ENCODE results near the gene GRIPAP1. TPM values are rescaled to one million over a fixed set of nuclear protein-coding genes. Genes with fewer than 3 reads are reported as not detected.

The GRIPAP1 gene
- total and polyA plus RNA-seq, 2 of the 13 experiments (the other 11 are each of a cell fraction or from before 2014, with no cell fraction given), result 16.1 to 22.6 TPM

- TF ChIP-seq ZBTB7B (CRISPR knock-in tag; IDR thresholded peaks at IDR 0.05) (no peak), ZNF530 (CRISPR knock-in tag; IDR thresholded peaks at IDR 0.05; ENCODE audit: low read depth) (no peak), ZNF878 (CRISPR knock-in tag; IDR thresholded peaks at IDR 0.05) (no peak), BRD4 (CRISPR knock-in tag; IDR thresholded peaks at IDR 0.05) (no peak), KLF9 (CRISPR knock-in tag; IDR thresholded peaks at IDR 0.05; ENCODE audit: low read depth) (no peak), ZNF446 (CRISPR knock-in tag; IDR thresholded peaks at IDR 0.05) (no peak), SSRP1 (CRISPR knock-in tag; IDR thresholded peaks at IDR 0.05) (no peak), ZNF558 (CRISPR knock-in tag; IDR thresholded peaks at IDR 0.05; ENCODE audit: borderline replicate concordance) (no peak), THAP7 (CRISPR knock-in tag; IDR thresholded peaks at IDR 0.05) (no peak), ZSCAN21 (CRISPR knock-in tag; IDR thresholded peaks at IDR 0.05; ENCODE audit: borderline replicate concordance) (no peak), ZNF713 (CRISPR knock-in tag; IDR thresholded peaks at IDR 0.05) (no peak), PHB2 (IDR thresholded peaks at IDR 0.05; ENCODE audit: partially characterized antibody) (no peak), GTF2F1 (IDR thresholded peaks at IDR 0.05; ENCODE audit: low read length) (no peak), CENPT (CRISPR knock-in tag; IDR thresholded peaks at IDR 0.05; ENCODE audit: low read depth) (no peak), ZNF616 (CRISPR knock-in tag; IDR thresholded peaks at IDR 0.05; ENCODE audit: low read depth) (no peak), DNMT1 (CRISPR knock-in tag; IDR thresholded peaks at IDR 0.05) (no peak), TMF1 (CRISPR knock-in tag; IDR thresholded peaks at IDR 0.05; ENCODE audit: low read depth) (no peak), MBD4 (IDR thresholded peaks at IDR 0.05; ENCODE audit: borderline replicate concordance, low read length) (no peak), ZNF30 (CRISPR knock-in tag; IDR thresholded peaks at IDR 0.05) (no peak), HNRNPL (IDR thresholded peaks at IDR 0.05; ENCODE audit: low read depth, low read length) (no peak), SALL1 (CRISPR knock-in tag; IDR thresholded peaks at IDR 0.05) (peak; percentile 67; the same call in 1 of the 2 replicates), MBNL3 (CRISPR knock-in tag; conservative IDR thresholded peaks at IDR 0.05) (no peak)
- TF ChIP-seq, protein P1, sequence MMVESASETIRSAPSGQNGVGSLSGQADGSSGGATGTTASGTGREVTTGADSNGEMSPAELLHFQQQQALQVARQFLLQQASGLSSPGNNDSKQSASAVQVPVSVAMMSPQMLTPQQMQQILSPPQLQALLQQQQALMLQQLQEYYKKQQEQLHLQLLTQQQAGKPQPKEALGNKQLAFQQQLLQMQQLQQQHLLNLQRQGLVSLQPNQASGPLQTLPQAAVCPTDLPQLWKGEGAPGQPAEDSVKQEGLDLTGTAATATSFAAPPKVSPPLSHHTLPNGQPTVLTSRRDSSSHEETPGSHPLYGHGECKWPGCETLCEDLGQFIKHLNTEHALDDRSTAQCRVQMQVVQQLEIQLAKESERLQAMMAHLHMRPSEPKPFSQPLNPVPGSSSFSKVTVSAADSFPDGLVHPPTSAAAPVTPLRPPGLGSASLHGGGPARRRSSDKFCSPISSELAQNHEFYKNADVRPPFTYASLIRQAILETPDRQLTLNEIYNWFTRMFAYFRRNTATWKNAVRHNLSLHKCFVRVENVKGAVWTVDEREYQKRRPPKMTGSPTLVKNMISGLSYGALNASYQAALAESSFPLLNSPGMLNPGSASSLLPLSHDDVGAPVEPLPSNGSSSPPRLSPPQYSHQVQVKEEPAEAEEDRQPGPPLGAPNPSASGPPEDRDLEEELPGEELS (CRISPR knock-in tag; IDR thresholded peaks at IDR 0.05), result no peak
- TF ChIP-seq, protein P2, sequence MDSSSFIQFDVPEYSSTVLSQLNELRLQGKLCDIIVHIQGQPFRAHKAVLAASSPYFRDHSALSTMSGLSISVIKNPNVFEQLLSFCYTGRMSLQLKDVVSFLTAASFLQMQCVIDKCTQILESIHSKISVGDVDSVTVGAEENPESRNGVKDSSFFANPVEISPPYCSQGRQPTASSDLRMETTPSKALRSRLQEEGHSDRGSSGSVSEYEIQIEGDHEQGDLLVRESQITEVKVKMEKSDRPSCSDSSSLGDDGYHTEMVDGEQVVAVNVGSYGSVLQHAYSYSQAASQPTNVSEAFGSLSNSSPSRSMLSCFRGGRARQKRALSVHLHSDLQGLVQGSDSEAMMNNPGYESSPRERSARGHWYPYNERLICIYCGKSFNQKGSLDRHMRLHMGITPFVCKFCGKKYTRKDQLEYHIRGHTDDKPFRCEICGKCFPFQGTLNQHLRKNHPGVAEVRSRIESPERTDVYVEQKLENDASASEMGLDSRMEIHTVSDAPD (CRISPR knock-in tag; IDR thresholded peaks at IDR 0.05), result no peak
- TF ChIP-seq, protein P3, sequence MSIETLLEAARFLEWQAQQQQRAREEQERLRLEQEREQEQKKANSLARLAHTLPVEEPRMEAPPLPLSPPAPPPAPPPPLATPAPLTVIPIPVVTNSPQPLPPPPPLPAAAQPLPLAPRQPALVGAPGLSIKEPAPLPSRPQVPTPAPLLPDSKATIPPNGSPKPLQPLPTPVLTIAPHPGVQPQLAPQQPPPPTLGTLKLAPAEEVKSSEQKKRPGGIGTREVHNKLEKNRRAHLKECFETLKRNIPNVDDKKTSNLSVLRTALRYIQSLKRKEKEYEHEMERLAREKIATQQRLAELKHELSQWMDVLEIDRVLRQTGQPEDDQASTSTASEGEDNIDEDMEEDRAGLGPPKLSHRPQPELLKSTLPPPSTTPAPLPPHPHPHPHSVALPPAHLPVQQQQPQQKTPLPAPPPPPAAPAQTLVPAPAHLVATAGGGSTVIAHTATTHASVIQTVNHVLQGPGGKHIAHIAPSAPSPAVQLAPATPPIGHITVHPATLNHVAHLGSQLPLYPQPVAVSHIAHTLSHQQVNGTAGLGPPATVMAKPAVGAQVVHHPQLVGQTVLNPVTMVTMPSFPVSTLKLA (IDR thresholded peaks at IDR 0.05), result no peak
- TF ChIP-seq, protein P4, sequence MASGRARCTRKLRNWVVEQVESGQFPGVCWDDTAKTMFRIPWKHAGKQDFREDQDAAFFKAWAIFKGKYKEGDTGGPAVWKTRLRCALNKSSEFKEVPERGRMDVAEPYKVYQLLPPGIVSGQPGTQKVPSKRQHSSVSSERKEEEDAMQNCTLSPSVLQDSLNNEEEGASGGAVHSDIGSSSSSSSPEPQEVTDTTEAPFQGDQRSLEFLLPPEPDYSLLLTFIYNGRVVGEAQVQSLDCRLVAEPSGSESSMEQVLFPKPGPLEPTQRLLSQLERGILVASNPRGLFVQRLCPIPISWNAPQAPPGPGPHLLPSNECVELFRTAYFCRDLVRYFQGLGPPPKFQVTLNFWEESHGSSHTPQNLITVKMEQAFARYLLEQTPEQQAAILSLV (CRISPR knock-in tag; IDR thresholded peaks at IDR 0.05; ENCODE audit: borderline replicate concordance), result no peak
Measured at GRCh38 chrX:49043220-49043986, 41.3 kb upstream of the GRIPAP1 start, which contains the start of gene TFE3 (continued).
